GM19035 (cell line): Measurements from ENCODE around the gene MAPK6.
"Not testable (repeated sequence)": the region's sequence is repeated elsewhere in the genome, so short reads cannot be mapped to it uniquely, and the experiment has no call there.

ENCODE experiments used
- ATAC-seq: cut with Tn5 transposase; IDR thresholded peaks from one replicate; pipeline ENCODE4 v1.9.1; 2021; ENCODE audit not compliant: unreplicated experiment

Gene MAPK6

DNA sequence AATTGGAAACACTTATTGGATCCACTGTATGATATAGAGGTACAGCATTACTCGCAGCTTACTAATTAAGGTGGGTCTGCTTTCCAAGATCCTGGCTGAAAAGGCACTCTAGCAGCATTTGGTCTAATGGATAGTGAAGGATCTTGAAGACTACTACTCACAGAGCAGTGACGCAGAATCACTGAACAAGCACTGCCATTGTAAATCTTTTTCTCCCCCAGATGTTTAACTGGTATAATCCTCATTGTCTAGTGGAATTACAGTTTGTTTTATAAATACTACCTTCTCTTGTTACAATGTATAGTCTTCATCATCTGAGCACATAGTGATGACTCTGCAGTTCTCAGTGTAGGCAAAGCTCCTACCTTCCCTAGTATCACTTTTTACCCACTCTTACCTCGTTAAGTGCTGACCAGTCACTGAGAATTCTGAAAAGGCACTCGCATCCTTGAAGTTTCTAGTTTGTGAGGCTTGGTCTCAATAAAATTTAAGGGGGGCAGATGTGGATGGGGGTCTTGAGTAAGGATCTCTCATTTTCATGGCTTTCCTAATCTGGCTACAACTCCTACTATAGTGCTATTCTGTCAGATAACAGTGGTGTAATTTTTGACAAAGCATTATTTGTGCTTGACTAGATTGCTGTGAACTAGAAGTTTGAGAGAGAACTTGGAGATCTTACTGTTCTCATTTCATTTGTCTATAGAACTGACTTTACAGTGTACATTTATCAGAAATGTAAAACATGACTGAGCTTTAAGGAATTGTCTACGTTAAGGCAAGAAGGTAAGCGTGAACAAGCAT is 23.2 kb downstream of the MAPK6 start:
- no peak for ATAC-seq

DNA sequence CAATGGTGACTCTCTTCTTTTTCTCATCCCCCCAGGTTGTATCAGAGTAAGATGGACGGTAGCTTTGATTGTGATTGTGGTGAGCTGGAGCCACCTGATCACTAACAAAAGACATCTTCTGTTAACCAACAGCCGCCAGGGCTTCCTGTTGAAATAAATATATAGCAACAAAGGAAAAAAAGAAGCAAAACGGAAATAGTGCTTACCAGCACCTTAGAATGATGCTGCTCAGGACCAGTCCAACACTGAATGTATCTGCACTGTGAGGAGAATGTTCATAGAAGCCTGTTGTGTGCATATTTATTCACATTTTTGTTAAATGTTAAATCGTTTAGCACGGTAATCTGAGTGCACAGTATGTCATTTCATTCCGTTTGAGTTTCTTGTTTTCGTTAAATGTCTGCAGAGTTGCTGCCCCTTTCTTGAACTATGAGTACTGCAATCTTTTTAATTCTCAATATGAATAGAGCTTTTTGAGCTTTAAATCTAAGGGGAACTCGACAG is 26.8 kb downstream of the MAPK6 start:
- not testable (repeated sequence) for ATAC-seq

DNA sequence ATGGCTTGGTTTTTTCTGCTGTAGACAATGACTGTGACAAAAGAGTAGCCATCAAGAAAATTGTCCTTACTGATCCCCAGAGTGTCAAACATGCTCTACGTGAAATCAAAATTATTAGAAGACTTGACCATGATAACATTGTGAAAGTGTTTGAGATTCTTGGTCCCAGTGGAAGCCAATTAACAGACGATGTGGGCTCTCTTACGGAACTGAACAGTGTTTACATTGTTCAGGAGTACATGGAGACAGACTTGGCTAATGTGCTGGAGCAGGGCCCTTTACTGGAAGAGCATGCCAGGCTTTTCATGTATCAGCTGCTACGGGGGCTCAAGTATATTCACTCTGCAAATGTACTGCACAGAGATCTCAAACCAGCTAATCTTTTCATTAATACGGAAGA is 27.5 kb downstream of the MAPK6 start:
- not testable (repeated sequence) for ATAC-seq

DNA sequence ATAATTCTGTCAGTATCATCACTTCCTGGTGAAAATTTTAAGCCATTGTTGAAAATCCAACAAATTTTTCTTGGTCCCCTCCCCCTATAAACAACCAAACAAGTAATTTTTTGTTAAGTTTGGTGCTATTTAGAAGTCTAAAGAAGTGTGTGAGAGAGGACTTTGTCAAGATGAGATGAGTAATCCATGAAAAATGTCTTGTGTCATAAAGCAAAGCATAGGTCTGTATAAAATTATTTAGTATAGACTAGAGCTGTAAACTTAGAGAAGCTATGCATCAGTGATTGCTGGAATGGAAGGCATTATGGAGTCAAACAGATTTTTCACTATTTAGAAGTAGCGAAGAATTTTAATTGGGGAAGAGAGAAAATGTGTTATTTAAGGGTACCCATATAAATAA is 31.4 kb downstream of the MAPK6 start:
- no peak for ATAC-seq

DNA sequence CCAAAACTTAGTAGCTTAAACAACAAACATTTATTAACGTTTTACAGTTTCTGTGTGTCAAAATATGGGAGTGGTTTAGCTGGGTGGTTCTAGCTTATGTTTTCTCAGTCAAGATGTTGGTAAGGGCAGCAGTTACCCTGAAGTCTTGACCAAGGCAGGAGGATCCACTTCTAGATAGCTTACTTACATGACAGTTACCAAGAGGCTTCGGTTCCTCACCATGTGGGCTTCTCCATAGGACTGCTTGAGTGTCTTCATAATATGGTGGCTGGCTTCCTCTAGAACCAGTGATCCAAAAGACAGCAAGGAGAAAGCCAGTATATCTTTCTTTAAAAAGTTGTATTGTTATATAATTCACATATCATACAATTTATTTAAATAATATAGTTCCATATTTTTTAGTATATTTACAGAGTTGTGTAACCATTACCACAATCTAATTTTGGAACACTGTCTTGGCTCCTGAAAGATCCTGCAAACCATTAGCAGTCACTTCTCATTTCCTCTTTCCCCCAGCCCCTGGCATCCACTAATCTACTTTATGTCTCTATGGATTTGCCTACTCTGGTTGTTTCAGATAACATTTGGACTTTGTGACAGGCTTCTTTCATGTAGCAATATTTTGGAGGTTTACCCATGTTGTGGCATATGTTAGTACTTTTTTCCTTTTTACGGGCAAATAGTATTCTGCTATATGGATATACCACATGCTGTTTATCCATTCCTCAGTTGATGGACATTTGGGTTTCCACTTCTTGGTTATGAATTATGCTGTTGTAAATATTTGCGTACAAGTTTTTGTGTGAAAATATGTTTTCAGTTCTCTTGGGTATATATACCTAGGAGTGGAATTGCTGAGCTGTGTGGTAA is 33.3 kb downstream of the MAPK6 start:
- no peak for ATAC-seq

DNA sequence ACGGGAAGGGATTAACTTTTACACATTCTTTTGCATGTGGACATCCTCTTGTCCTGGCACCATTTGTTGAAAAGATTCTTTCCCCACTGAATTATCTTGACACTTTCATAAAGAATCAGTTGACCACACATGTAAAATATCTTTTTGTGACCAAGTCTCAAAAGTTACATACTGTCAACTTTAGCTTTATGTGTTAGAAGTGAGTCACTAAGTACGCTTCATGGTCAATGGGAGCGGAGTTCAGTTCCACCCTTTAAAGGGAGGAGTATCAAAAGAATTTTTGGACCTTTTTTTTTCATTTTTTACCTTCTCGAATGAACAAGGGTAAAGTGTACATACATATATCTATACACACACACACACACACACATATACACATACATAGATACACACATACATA is 35.4 kb downstream of the MAPK6 start:
- ATAC-seq, result no peak

DNA sequence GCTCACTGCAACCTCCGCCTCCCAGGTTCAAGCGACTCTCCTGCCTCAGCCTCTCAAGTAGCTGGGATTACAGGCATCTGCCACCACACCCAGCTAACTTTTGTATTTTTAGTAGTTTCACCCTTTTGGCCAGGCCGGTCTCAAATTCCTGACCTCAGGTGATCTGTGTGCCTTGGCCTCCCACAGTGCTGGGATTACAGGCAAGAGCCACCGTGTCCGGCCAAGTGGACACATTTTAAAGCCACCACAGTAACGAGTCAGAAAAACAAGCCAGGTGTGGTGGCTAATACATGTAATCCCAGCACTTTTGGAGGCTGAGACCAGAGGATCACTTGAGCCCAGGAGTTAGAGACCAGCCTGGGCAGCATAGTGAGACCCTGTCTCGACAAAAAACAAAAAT is 35.8 kb downstream of the MAPK6 start:
- not testable (repeated sequence) for ATAC-seq

DNA sequence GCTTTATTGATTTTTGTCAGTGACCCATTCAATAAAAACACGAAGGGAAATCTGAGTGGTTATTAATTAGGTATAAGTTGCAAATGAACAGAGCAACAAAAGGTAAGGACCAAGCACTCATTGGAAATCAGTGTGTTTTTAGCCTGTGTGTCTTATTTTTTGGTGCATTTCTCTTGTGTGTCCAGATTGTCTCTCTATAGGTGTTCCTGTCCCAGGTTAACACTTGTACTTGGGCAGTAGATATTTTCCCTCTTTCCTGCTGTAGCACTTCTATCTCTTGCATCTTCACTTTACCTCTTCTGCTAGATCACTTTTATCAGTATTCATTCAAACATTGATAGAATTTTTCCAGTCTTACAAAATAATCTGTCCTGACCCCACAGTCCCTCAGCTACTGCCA is 37.0 kb downstream of the MAPK6 start:
- no peak for ATAC-seq

DNA sequence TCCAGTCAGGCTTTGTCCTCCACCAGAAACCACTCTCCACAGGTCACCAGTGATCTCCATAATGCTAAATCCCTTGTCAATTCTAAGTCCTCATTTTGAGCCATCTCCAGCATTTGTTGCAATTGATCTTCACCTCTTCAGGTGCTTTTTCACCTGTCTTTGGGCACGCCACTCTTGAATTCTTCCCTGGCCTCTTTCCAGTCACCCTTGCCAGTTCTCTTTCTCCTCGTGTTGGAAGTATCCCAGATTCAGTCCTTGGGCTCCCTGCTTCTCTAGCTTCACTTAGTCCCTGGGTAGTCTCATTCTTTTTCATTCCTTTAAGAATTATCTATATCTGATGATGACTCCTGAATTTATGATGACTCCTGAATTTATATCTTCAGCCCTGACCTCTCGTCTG is 37.5 kb downstream of the MAPK6 start:
- ATAC-seq, result no peak

DNA sequence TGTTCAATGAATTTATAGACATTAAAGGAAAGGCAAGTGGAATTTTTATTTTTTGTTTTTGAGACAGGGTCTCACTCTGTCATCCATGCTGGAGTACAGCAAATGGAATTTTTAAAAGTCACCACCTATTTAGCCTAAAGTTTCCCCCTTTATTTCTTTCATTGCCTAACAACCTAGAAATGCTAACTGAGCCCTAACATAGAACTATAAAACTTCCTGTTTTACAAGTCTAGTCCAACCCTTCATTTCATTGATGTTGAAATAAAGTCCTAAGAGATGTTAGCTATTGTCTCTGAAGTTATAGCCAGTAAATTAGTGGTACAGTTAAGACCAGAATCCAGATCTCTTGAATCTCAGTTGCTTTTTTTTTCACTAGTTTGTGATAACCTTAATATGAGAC is 39.0 kb downstream of the MAPK6 start:
- ATAC-seq, result no peak

DNA sequence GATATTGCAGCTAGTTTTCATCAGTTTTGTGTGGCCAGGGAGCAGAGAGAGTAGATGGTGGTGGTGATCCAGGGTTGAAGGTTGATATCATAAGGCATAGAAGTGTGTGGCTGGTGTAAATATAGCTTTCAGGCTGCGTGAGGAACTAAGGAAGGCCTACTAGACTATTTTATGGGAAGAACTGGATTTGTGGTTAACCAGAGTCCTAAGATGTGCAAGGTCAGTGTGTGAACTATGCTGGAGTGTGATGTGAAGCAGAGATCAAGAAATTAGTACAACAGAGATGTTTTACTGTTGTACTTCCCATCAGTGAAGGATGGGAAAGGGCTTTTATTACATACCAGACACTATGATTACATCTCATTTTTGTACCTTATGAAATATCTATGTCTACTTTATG is 41.5 kb downstream of the MAPK6 start:
- ATAC-seq, result no peak

DNA sequence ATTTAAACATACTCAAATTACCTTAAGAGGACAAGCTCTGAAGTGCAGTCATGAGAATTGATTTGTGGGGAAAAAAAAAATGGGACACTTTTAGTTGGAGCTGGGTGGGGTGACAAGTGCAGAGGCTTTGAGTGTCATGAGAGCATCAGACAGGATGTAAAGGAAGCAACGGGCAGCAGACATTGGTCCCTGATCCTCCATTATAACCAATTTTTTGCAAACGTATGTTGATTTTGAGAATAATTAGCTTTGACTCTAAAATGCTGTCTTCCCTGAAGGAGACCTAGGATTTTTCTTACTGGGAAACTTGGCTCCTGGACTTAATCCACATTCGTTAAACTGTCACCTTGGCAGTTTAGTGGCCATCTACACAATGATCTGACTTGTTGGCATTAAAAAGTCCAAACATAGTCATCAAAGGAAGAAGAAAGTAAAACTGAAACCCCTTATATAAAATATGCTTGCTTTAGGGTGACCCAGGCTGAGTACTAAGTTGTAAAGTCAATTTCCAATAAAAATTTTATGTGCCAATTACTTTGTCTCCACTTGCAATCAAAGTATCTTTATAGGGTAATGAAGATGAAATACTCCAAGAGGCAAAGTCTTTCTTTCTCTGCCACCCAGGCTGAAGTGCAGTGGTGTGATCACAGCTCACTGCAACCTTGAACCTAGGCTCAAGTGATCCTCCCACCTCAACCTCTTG is 48.0 kb downstream of the MAPK6 start:
- ATAC-seq, result no peak

DNA sequence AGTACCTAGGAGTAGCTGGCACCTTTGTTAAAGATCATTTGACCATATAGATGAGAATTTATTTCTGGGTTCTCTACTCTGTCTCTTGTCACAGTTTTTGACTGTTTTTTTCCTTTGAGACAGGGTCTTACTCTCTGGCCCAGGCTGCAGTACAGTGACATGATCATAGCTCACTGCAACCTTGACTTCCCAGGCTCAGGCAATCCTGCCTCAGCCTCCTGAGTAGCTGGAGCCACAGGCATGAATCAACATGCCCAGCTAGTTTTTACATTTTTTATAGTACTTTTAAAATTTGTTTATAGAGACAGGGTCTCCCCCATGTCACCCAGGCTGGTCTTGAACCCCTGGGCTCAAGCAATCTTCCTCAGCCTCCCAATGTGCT is 48.5 kb downstream of the MAPK6 start:
- no peak for ATAC-seq

DNA sequence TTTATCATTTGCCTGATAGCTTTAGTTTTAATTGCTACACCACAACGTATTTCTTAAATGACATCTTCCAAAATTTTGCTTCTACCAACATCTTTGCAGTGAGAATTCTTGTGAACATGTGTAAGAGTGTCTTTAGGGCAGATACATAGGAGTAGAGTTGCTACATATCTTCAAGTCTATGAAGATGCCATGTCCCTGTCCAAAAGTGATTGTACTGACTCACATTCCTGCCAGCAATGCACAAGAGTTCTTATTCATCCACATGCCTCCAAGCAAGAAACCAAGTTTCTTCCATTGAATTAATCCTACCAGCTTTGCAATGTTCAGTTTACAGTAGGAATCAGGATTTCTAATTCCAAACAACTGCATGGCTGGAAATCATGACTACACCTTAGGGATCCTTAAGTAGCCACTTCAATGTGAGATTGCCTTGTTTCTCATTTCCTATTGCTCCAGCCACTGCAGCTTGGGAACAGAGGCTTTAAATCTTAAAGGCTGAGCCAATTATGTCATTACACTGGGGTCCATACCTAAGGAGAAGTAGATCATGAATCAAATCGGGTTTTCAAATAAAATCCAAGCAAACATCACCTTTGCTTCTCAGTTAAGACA is 49.1 kb downstream of the MAPK6 start:
- no peak for ATAC-seq

DNA sequence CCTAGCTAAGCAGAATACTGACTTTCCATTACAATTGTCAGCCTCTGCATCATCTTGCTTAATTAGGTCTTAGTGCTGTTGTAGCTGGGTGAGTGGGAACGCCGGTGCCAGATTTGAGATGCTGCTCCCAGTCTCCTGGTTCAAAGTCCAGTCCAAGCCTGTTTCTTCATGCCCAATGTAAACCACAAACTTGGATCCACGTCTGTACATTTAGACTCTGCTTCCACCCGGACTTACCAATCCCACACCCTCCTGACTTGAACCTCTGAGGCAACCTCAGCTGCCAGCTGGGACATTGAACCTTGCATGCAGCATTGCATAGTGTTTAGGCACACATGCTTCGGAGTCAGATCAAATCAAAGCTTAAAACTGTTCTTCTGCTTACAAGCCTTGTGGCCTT is 50.5 kb downstream of the MAPK6 start:
- no peak for ATAC-seq

DNA sequence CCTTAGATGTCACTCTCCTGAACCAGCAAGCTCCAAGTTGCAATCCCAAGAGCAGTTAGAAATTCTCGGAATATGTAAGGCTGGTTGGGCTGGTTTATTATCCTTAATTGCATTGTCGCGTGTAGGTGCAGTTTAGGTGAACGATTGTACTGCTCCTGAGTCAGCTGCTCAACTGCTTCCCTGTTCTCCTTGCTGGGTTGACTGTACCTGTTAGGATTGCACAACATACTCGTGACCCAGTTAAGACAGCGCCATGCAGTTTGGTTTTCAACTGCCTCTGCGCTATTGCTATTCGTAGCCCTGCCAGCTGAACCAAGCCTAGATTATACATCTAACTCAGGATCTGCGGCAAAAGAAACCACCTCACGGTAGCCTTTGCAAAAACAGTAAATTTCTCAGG is 52.6 kb downstream of the MAPK6 start:
- no peak for ATAC-seq

DNA sequence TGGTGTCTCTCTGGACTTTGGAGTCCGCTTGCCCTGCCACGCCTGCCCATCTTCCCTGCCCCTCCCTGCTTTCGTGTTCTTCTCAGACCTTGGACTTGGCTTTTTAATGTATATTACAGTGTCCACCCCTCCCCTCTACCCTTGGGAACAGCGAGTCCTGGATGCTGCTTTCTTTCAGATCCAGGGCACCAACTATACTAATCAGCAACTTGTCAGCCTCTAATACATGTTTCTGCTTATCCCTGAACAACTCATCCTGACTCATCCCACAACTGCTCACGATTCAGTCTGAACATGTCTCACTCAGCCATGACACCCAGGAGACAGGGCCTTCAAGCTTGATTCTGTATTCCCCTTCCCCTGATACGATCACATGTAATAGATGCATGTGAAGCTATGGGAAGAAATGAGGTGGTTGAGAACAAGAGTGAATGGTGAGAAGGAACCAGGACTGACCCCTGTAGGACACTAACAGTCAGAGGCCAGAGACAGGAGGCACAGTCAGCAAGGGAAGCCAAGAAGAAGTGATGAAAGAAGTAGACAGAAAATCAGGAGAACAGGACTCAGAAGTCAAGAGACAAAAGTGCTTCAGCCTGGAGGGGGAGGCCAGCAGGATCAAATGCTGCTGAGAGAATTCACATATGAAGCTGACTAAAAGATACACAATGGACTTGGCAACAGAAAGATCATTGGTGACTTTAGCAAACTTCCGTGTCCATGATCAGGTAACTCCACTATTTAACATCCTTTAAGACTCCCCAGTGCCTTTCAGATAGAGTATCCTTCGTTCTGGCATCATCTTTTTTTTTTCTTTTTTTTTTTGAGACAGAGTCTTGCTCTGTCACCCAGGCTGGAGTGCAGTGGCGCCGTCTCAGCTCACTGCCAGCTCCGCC is 58.1 kb downstream of the MAPK6 start:
- ATAC-seq, result no peak

DNA sequence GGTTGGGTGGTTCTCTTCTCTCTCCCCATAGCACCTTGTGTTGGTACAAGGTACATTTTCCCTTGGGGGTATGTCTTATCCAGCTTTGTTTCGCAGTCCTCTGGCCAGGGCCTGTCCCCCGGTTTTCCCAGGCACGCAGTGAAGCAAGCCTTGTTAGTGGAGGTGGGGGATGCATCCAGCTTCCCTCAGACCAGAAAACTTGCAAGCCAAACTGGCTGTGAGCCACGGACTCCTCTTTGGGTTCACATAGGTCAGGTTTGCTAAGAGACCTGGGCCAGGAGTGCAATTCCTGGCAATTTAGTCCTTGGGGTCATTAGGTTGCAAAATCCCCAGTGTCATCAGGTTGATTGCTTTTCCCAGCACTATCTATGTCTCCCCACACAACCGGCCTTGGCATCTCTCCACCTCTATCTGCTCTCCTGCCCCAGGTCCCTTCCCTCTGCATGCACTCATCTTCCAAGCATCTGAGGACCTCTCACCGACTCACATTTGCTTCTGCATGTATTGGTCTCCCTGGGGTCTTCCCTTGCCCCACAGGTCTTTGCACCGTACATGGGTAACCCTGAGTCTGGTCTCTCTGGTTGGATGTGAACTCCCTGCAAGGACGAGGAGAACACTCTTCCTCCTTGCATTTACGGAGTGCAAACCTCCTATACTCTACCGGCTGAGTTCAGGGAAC is 59.3 kb downstream of the MAPK6 start:
- no peak for ATAC-seq

DNA sequence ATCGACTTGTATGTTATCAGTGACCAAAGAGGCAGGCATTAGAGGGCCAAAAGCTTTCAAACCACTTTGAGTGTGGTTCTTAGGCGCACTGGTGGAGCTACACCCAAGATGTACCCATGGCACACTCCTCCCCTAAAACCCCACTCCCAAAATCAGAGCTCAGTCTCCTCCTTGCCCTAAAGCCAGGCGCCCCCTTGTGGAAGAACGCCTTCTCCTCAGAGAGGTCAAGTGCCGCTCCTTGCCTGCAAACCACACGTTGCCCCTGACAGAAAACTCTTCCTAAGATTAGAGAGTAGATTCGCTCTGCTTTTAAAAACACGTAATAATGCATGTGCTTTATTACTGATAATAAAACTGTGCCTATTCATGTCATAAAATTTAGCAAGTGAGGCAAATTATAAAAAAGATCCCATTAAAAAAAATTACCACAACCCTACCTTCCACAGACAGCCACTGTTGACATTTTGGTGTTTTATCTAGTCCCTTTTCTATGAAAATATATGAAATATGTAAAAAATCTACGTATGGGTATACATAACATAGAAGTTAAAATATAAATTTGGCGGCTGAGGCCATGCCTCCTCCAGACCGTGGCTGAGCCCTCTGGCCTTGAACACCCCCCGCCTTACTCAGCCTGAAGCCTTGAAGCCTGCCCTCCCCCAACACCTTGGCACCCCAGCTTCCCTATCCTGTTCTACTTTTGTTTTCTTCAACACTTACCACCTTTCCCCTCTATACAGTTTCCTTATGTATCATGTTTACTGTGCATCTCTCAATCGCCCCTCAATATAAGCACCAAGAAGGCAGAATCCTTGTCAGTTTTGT is 60.1 kb downstream of the MAPK6 start:
- ATAC-seq, result no peak
